GM19328 (cell line): Measurements from ENCODE around the gene CCBE1.
"Not testable (repeated sequence)": the region's sequence is repeated elsewhere in the genome, so short reads cannot be mapped to it uniquely, and the experiment has no call there.

Experiments used
- ATAC-seq: cut with Tn5 transposase; IDR thresholded peaks from one replicate; pipeline ENCODE4 v1.9.1; 2021; ENCODE audit warnings: mild to moderate bottlenecking, moderate library complexity; ENCODE audit not compliant: unreplicated experiment

The CCBE1 gene

GRCh38 chr18:59715966-59716369 lies 18.7 kb upstream of the CCBE1 start:
- ATAC-seq, result no peak

GRCh38 chr18:59715445-59715844 lies 18.2 kb upstream of the CCBE1 start:
- no peak for ATAC-seq

GRCh38 chr18:59714096-59714495 lies 16.9 kb upstream of the CCBE1 start:
- ATAC-seq, result not testable (repeated sequence)

GRCh38 chr18:59712311-59712710 lies 15.1 kb upstream of the CCBE1 start:
- no peak for ATAC-seq

GRCh38 chr18:59708988-59709387 lies 11.8 kb upstream of the CCBE1 start:
- no peak for ATAC-seq

GRCh38 chr18:59707306-59707705 lies 10.1 kb upstream of the CCBE1 start:
- ATAC-seq, result no peak

- no peak for ATAC-seq
These were observed 9.3 kb upstream of the CCBE1 start for GRCh38 chr18:59706499-59706898.

GRCh38 chr18:59705145-59705544 lies 7.9 kb upstream of the CCBE1 start:
- ATAC-seq, result no peak

GRCh38 chr18:59704146-59704545 lies 6.9 kb upstream of the CCBE1 start:
- no peak for ATAC-seq

- no peak for ATAC-seq
These were observed 4.0 kb upstream of the CCBE1 start for GRCh38 chr18:59701272-59701671.

- no peak for ATAC-seq
These were observed 3.3 kb upstream of the CCBE1 start for GRCh38 chr18:59700535-59700967.

GRCh38 chr18:59699750-59700534 lies 2.7 kb upstream of the CCBE1 start:
- ATAC-seq, result no peak

GRCh38 chr18:59699061-59699460 lies 1.8 kb upstream of the CCBE1 start:
- no peak for ATAC-seq

GRCh38 chr18:59696311-59697235 lies 650 bp downstream of the CCBE1 start:
- no peak for ATAC-seq

- ATAC-seq, result no peak
These were observed 1.7 kb downstream of the CCBE1 start for GRCh38 chr18:59695551-59695950.

GRCh38 chr18:59694824-59695223 lies 2.4 kb downstream of the CCBE1 start:
- no peak for ATAC-seq

GRCh38 chr18:59691996-59692395 lies 5.2 kb downstream of the CCBE1 start:
- ATAC-seq, result no peak

GRCh38 chr18:59690996-59691395 lies 6.2 kb downstream of the CCBE1 start:
- no peak for ATAC-seq

- ATAC-seq, result no peak
These were observed 6.8 kb downstream of the CCBE1 start for GRCh38 chr18:59690186-59690982.

- no peak for ATAC-seq
These were observed 7.5 kb downstream of the CCBE1 start for GRCh38 chr18:59689756-59690155.

GRCh38 chr18:59686260-59686659 lies 11.0 kb downstream of the CCBE1 start:
- ATAC-seq, result no peak
